Measurements from ENCODE around the gene CDH8. TPM values are rescaled to one million over a fixed set of nuclear protein-coding genes. Genes with fewer than 3 reads are reported as not detected.

The CDH8 gene
- total RNA-seq, 1 experiment from 2014 or later, result 1.7 TPM

- TF ChIP-seq, protein P1, sequence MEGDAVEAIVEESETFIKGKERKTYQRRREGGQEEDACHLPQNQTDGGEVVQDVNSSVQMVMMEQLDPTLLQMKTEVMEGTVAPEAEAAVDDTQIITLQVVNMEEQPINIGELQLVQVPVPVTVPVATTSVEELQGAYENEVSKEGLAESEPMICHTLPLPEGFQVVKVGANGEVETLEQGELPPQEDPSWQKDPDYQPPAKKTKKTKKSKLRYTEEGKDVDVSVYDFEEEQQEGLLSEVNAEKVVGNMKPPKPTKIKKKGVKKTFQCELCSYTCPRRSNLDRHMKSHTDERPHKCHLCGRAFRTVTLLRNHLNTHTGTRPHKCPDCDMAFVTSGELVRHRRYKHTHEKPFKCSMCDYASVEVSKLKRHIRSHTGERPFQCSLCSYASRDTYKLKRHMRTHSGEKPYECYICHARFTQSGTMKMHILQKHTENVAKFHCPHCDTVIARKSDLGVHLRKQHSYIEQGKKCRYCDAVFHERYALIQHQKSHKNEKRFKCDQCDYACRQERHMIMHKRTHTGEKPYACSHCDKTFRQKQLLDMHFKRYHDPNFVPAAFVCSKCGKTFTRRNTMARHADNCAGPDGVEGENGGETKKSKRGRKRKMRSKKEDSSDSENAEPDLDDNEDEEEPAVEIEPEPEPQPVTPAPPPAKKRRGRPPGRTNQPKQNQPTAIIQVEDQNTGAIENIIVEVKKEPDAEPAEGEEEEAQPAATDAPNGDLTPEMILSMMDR (IDR thresholded peaks at IDR 0.05; ENCODE audit: insufficient read depth in 1 of 2, low read depth in 1 of 2, low read length in 1 of 2, severe bottlenecking in 1 of 2, unreplicated experiment in 1 of 2), result no peak
- H3K4me1 ChIP-seq, result no peaks in the 10 kb centered on the region; the same call in 1 of the 2 replicates
- Mint-ChIP-seq H3K4me3 (ENCODE audit: unreplicated experiment) (no peak overlapping the region), H3K27me3 (ENCODE audit: insufficient read depth, unreplicated experiment) (no peaks in the 10 kb centered on the region), H3K27ac (ENCODE audit: unreplicated experiment) (no peak overlapping the region), H3K9me3 (ENCODE audit: unreplicated experiment) (no peaks in the 10 kb centered on the region), H3K36me3 (ENCODE audit: insufficient read depth, unreplicated experiment) (no peaks in the 10 kb centered on the region), H3K4me1 (ENCODE audit: low read depth, unreplicated experiment) (no peaks in the 10 kb centered on the region)
- no TSS peak for BruUV-seq (replicated peaks)
- H3K9me3 ChIP-seq, result no peaks in the 10 kb centered on the region
- ChIA-PET POLR2A (no interaction called here), CTCF (no interaction called here)
- intact Hi-C loops (cut with micrococcal nuclease; ENCODE audit: unreplicated experiment), result no loop called here
- DNase-seq, result no peak
- H3K36me3 ChIP-seq (ENCODE audit: control insufficient read depth, insufficient read depth, low read length), result no peaks in the 10 kb centered on the region
- H3K27me3 ChIP-seq (replicated peaks; ENCODE audit: control insufficient read depth, insufficient read depth, low read length), result no peaks in the 10 kb centered on the region
- H3K4me3 ChIP-seq (ENCODE audit: low read depth, low read length), result no peak overlapping the region
Observed at GRCh38 chr16:61823326-61823725, 212.9 kb downstream of the CDH8 start.

DNA sequence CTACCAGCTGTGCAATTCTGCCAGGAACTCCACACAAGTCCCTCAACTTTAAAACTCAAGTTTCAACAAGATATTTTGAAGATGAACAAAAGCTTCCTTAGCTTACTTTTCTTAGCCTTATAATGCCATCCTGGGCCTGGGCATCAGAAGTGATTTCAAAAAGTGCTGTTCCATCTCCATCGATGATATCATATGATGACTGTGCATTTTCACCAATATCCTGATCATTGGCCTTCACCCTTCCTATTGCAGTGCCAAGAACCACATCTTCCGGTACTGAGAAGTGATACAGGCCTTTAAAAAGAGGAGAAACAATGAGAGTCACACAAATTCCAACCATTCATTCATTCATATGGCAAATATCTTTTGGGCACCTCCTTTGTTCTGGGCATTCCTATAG, 215.4 kb downstream of the CDH8 start:
- CTCF ChIA-PET, result no interaction called here
- intact Hi-C loops (cut with micrococcal nuclease; ENCODE audit: unreplicated experiment), result no loop called here
- BruUV-seq (replicated peaks), result no TSS peak
- Histone ChIP-seq H3K4me3 (ENCODE audit: low read depth, low read length) (no peak overlapping the region), H3K27me3 (replicated peaks; ENCODE audit: control insufficient read depth, insufficient read depth, low read length) (no peaks in the 10 kb centered on the region), H3K9me3 (no peaks in the 10 kb centered on the region), H3K36me3 (ENCODE audit: control insufficient read depth, insufficient read depth, low read length) (no peaks in the 10 kb centered on the region), H3K4me1 (no peaks in the 10 kb centered on the region; the same call in 1 of the 2 replicates)
- H3K27me3 Mint-ChIP-seq (ENCODE audit: insufficient read depth, unreplicated experiment), result no peaks in the 10 kb centered on the region
- peaks cover 12% of the 10 kb centered on the region for H3K4me1 Mint-ChIP-seq (ENCODE audit: low read depth, unreplicated experiment)
- DNase-seq, result no peak
- H3K4me3 Mint-ChIP-seq (ENCODE audit: unreplicated experiment), result no peak overlapping the region
- H3K27ac Mint-ChIP-seq (ENCODE audit: unreplicated experiment), result no peak overlapping the region
- POLR2A ChIA-PET, result no interaction called here
- no peaks in the 10 kb centered on the region for H3K9me3 Mint-ChIP-seq (ENCODE audit: unreplicated experiment)
- no peaks in the 10 kb centered on the region for H3K36me3 Mint-ChIP-seq (ENCODE audit: insufficient read depth, unreplicated experiment)
- TF ChIP-seq, protein P1 (IDR thresholded peaks at IDR 0.05; ENCODE audit: insufficient read depth in 1 of 2, low read depth in 1 of 2, low read length in 1 of 2, severe bottlenecking in 1 of 2, unreplicated experiment in 1 of 2), result no peak

GRCh38 chr16:61820398-61820797, 215.8 kb downstream of the CDH8 start:
- intact Hi-C loops (cut with micrococcal nuclease; ENCODE audit: unreplicated experiment), result no loop called here
- no peaks in the 10 kb centered on the region; the same call in 1 of the 2 replicates for H3K4me1 ChIP-seq

More at GRCh38 chr16:61820398-61820797, 215.8 kb downstream of the CDH8 start:
- Histone ChIP-seq H3K9me3 (no peaks in the 10 kb centered on the region), H3K4me3 (ENCODE audit: low read depth, low read length) (no peak overlapping the region), H3K27me3 (replicated peaks; ENCODE audit: control insufficient read depth, insufficient read depth, low read length) (no peaks in the 10 kb centered on the region), H3K36me3 (ENCODE audit: control insufficient read depth, insufficient read depth, low read length) (no peaks in the 10 kb centered on the region)
- Mint-ChIP-seq H3K27ac (ENCODE audit: unreplicated experiment) (no peak overlapping the region), H3K9me3 (ENCODE audit: unreplicated experiment) (no peaks in the 10 kb centered on the region), H3K27me3 (ENCODE audit: insufficient read depth, unreplicated experiment) (no peaks in the 10 kb centered on the region), H3K4me3 (ENCODE audit: unreplicated experiment) (no peak overlapping the region), H3K36me3 (ENCODE audit: insufficient read depth, unreplicated experiment) (no peaks in the 10 kb centered on the region), H3K4me1 (ENCODE audit: low read depth, unreplicated experiment) (peaks cover 12% of the 10 kb centered on the region)
- BruUV-seq (replicated peaks), result no TSS peak
- DNase-seq, result no peak
- ChIA-PET POLR2A (no interaction called here), CTCF (no interaction called here)
- TF ChIP-seq, protein P1 (IDR thresholded peaks at IDR 0.05; ENCODE audit: insufficient read depth in 1 of 2, low read depth in 1 of 2, low read length in 1 of 2, severe bottlenecking in 1 of 2, unreplicated experiment in 1 of 2), result no peak

Data from Caco-2 (cell line).